Astrocyte (in vitro differentiated cells and primary cell): ENCODE results near the gene PTPRF.

ENCODE experiments used
- CTCF ChIP-seq: IDR thresholded peaks from 2 replicates; pipeline ENCODE4 v1.5.1; 2011; ENCODE audit warnings: low read depth, mild to moderate bottlenecking, inconsistent platforms, low read length, moderate library complexity; ENCODE audit not compliant: insufficient read depth
- EZH2 ChIP-seq: IDR thresholded peaks from 2 replicates; pipeline ENCODE4 v1.6.1; 2012; ENCODE audit warnings: mild to moderate bottlenecking, low read length, inconsistent platforms; ENCODE audit not compliant: insufficient read depth

- TF ChIP-seq CTCF, result no peak
- TF ChIP-seq EZH2, result no peak
Measured at GRCh38 chr1:43617668-43618067, 87.0 kb downstream of the PTPRF start.
